ENCODE data around the gene CHAF1B.
"Not testable (repeated sequence)": the region's sequence is repeated elsewhere in the genome, so short reads cannot be mapped to it uniquely, and the experiment has no call there.

Gene CHAF1B

DNA sequence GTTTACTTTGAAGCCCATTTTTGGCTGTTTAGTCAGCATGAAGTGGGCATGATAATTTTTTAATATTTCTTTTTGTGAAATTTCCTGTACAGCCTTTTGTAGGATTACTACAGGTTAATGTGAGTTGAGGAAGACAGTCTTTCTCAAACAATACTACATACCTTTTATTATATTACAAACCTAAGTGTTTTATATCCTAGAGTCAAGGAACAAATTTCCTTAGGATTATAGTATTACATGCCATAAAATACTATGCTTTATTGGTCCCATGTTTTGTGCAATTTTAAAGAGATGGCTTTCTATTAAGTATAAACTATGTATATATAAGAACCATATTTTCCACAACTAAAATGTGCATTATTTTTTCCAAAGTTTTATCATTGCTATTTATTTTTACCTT lies 9.2 kb upstream of the CHAF1B start:
- no peak overlapping the region for H3K4me3 ChIP-seq (ENCODE audit: low read length)
- TF ChIP-seq CTCF (conservative IDR thresholded peaks at IDR 0.05; ENCODE audit: low read depth, low read length) = no peak
- no peak for DNase-seq (ENCODE audit: low read depth)

GRCh38 chr21:36377391-36377842 lies 7.8 kb upstream of the CHAF1B start:
- no peak for TF ChIP-seq CTCF (conservative IDR thresholded peaks at IDR 0.05; ENCODE audit: low read depth, low read length)
- DNase-seq (ENCODE audit: low read depth) = no peak
- H3K4me3 ChIP-seq (ENCODE audit: low read length) = no peak overlapping the region

DNA sequence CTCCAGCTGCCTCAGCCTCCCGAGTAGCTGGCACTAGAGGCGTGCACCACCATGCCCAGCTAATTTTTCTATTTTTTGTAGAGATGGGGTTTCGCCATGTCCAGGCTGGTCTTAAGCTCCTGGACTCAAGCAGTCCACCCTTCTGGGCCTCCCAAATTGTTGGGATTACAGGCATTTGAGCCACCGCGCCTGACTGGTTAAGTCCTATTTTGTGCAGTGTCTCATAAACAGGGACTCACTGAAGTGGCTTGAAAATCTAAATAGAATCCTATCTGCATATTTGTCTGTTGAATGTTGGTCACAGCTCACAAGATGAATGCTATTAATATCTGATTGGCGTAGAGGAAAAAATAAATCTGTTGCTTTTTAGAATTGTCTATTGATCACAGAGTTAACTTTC lies 5.9 kb upstream of the CHAF1B start:
- no peak for TF ChIP-seq CTCF (conservative IDR thresholded peaks at IDR 0.05; ENCODE audit: low read depth, low read length)
- DNase-seq (ENCODE audit: low read depth) = no peak
- H3K4me3 ChIP-seq (ENCODE audit: low read length) = no peak overlapping the region

- no peak for TF ChIP-seq CTCF (conservative IDR thresholded peaks at IDR 0.05; ENCODE audit: low read depth, low read length)
- H3K4me3 ChIP-seq (ENCODE audit: low read length) = no peak overlapping the region
- no peak for DNase-seq (ENCODE audit: low read depth)
These were observed 3.2 kb upstream of the CHAF1B start for GRCh38 chr21:36381841-36382589.

- not testable (repeated sequence) for H3K4me3 ChIP-seq (ENCODE audit: low read length); DNase-seq (ENCODE audit: low read depth)
These were observed 2.5 kb upstream of the CHAF1B start for GRCh38 chr21:36382722-36383121.

- H3K4me3 ChIP-seq (ENCODE audit: low read length) = peak overlapping the region; percentile 64
These were observed 333 bp upstream of the CHAF1B start for GRCh38 chr21:36384885-36385232.

GRCh38 chr21:36386031-36386642 lies 945 bp downstream of the CHAF1B start:
- peak overlapping the region; percentile 64 for H3K4me3 ChIP-seq (ENCODE audit: low read length)
- TF ChIP-seq CTCF (conservative IDR thresholded peaks at IDR 0.05; ENCODE audit: low read depth, low read length) = no peak
- DNase-seq (ENCODE audit: low read depth) = no peak

More at GRCh38 chr21:36384885-36385232, 333 bp upstream of the CHAF1B start:
- no peak for TF ChIP-seq CTCF (conservative IDR thresholded peaks at IDR 0.05; ENCODE audit: low read depth, low read length)
- DNase-seq (ENCODE audit: low read depth) = no peak
